Stimulated activated CD4-positive, alpha-beta T cell treated with anti-CD3 and anti-CD28 coated beads, Interleukin-4, amount 100 ng/mL, for 1 hour (primary cell): ENCODE data around the gene TBL1X.

Experiments used
- DNase-seq: peaks from one replicate; pipeline ENCODE4 v3.0.0-alpha.2; 2020

TBL1X gene

GRCh38 chrX:9785254-9785943 lies 320.5 kb downstream of the TBL1X start:
- DNase-seq = no peak

GRCh38 chrX:9785944-9786797 lies 321.3 kb downstream of the TBL1X start, which contains the start of gene SHROOM2:
Gene SHROOM2 (plus strand): TSS chrX:9786429. CDS start chrX:9786546, 117 bp downstream.
- DNase-seq = no peak

- no peak for DNase-seq
These were observed 322.2 kb downstream of the TBL1X start for GRCh38 chrX:9786798-9787635.

GRCh38 chrX:9788911-9789310 lies 324.1 kb downstream of the TBL1X start:
- DNase-seq = no peak

- DNase-seq = no peak
These were observed 324.7 kb downstream of the TBL1X start for GRCh38 chrX:9789555-9789954.
